Activated CD8-positive, alpha-beta T cell treated with anti-CD3 and anti-CD28 coated beads for 36 hours (primary cell): ENCODE measurements around the gene CCDC63. TPM values are rescaled to one million over a fixed set of nuclear protein-coding genes. Genes with fewer than 3 reads are reported as not detected.

Experiments used
- ATAC-seq: fragments of 200-7000 bp; cut with Tn5 transposase; one replicate; pipeline ENCODE4 v1.10.0; 2021; ENCODE audit warnings: mild to moderate bottlenecking, moderate library complexity
- CTCF ChIA-PET: fragments of 350-600 bp; sonication (Branson Sonifier 250); formaldehyde crosslinking; loops from one replicate; lab custom pipeline; 2021; ENCODE audit warnings: antibody characterized with exemption; lab: Charles Lee
- POLR2A ChIA-PET: fragments of 350-600 bp; sonication (Branson Sonifier 250); formaldehyde crosslinking; loops from one replicate; lab custom pipeline; 2021; ENCODE audit warnings: antibody characterized with exemption; lab: Charles Lee
- DNase-seq: peaks from one replicate; pipeline ENCODE4 v3.0.0-alpha.2; 2020
- H3K27ac Mint-ChIP-seq: one replicate; pipeline ENCODE4 v1.8.0; 2021; ENCODE audit warnings: mild to moderate bottlenecking, mixed read lengths
- H3K27me3 Mint-ChIP-seq: one replicate; pipeline ENCODE4 v1.8.0; 2021; ENCODE audit warnings: mixed read lengths
- H3K36me3 Mint-ChIP-seq: one replicate; pipeline ENCODE4 v1.8.0; 2021; ENCODE audit warnings: low read depth, mixed read lengths
- H3K4me1 Mint-ChIP-seq: one replicate; pipeline ENCODE4 v1.8.0; 2021; ENCODE audit warnings: low read depth, mixed read lengths
- H3K4me3 Mint-ChIP-seq: one replicate; pipeline ENCODE4 v1.8.0; 2021; ENCODE audit warnings: mild to moderate bottlenecking, moderate library complexity, mixed read lengths
- H3K9me3 Mint-ChIP-seq: one replicate; pipeline ENCODE4 v1.8.0; 2021; ENCODE audit warnings: mixed read lengths
- intact Hi-C: fragments of 100-400 bp; cut with micrococcal nuclease; formaldehyde crosslinking; loops from one replicate; pipeline ENCODE4 v1.10.0; 2022
- total RNA-seq, 2 experiments: library from RNA; stranded (reverse); gene quantifications; one replicate each; pipeline ENCODE4 v1.2.3, GENCODE V29; 2021
- TF ChIP-seq, protein P1 (sequence below): fragments of 200-600 bp; IDR thresholded peaks from one replicate; pipeline ENCODE4 v1.8.0; 2022; ENCODE audit warnings: antibody characterized with exemption, mild to moderate bottlenecking

Gene CCDC63
- total RNA-seq, 2 experiments from 2014 or later: not detected

DNA sequence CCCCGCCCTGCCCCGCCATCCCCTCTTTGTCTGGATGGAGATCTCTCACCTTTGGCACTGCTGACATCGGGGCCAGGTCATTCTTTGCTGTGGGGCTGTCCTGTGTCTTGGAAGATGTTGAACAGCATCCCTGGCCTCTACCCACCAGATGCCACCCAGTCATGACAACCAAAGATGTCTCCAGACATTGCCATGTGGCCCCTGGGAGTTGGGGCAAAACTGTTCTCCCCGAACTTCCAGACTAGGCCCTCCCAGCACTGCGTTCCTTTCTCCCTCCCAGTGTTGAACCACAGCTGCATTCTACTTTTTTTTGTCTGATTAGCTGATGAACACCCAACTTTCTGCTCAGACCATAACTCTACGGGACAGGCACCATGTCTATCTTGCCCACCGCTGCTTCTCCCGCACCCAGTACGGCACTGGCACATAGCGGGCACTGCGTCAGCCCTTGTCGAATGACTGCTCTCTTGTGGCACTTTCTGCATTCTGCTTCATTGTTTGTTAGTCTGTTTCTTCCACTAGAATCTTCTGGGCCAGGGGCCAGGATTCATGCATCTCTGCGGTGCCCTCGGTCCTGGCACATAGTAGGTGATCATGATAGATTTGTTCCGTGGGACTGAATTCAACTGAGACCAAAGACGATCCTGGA, 86.7 kb downstream of the CCDC63 start:
- peaks cover 5% of the 10 kb centered on the region for H3K4me1 Mint-ChIP-seq
- POLR2A ChIA-PET: no interaction called here

DNA sequence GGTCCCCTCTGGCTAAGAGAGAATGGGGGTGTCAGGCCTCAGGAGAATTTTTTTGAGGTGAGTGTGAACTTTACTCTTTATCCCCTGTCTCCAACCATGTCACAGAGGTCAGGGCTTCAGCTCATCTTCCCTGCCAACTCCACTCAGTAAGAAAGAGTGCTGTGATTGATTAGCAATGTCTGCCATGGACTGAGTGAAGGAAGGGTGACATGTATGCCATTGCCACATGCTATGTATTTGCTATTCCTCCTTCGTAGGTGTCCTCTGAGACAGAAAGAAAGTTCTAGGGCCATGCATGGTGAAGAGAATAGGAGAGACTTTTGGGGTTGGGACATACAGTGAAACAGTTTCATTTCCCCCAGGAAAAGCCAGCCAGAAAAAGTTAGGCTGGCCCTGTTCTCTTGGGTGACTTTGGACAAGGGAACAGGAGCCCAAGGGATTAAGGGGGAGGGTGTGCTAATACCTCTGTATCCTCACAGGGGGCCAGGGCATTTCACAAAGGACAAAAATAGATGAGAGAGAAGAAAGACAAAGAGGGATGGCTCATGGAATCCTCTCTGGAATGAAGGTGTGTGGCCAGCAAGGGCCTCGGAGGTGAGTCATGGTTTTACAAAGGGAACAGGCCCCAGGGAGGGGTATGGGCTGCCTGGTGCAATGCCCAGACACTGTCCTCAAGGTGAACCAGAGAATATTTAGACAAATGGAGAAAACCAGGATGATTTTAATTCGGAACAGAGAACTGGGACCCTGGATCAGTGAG, 87.5 kb downstream of the CCDC63 start:
- ChIA-PET CTCF (no interaction called here), POLR2A (no interaction called here)
- Mint-ChIP-seq H3K27me3 (peaks cover 10% of the 10 kb centered on the region), H3K4me3 (no peak overlapping the region), H3K4me1 (peaks cover 5% of the 10 kb centered on the region), H3K9me3 (no peaks in the 10 kb centered on the region), H3K36me3 (no peaks in the 10 kb centered on the region), H3K27ac (no peak overlapping the region)
- TF ChIP-seq, protein P1, sequence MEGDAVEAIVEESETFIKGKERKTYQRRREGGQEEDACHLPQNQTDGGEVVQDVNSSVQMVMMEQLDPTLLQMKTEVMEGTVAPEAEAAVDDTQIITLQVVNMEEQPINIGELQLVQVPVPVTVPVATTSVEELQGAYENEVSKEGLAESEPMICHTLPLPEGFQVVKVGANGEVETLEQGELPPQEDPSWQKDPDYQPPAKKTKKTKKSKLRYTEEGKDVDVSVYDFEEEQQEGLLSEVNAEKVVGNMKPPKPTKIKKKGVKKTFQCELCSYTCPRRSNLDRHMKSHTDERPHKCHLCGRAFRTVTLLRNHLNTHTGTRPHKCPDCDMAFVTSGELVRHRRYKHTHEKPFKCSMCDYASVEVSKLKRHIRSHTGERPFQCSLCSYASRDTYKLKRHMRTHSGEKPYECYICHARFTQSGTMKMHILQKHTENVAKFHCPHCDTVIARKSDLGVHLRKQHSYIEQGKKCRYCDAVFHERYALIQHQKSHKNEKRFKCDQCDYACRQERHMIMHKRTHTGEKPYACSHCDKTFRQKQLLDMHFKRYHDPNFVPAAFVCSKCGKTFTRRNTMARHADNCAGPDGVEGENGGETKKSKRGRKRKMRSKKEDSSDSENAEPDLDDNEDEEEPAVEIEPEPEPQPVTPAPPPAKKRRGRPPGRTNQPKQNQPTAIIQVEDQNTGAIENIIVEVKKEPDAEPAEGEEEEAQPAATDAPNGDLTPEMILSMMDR: no peak
- ATAC-seq: no peak
- DNase-seq: no peak
- intact Hi-C loops: loop anchor here (10.0 kb wide), 1 partner anchor 371 kb away; no protein-coding TSS in a partner anchor

More for the DNA sequence above, 86.7 kb downstream of the CCDC63 start:
- Mint-ChIP-seq H3K9me3 (no peaks in the 10 kb centered on the region), H3K27ac (no peak overlapping the region), H3K4me3 (no peak overlapping the region), H3K36me3 (no peaks in the 10 kb centered on the region), H3K27me3 (peaks cover 10% of the 10 kb centered on the region)
- TF ChIP-seq, protein P1: no peak
- CTCF ChIA-PET: interaction anchor here (0.7 kb wide), 1 partner anchor 35 kb away, joined by 3 read pairs; no protein-coding TSS in a partner anchor
- intact Hi-C loops: loop anchor here (10.0 kb wide), 1 partner anchor 371 kb away; no protein-coding TSS in a partner anchor
- DNase-seq (no peak), ATAC-seq (no peak)

DNA sequence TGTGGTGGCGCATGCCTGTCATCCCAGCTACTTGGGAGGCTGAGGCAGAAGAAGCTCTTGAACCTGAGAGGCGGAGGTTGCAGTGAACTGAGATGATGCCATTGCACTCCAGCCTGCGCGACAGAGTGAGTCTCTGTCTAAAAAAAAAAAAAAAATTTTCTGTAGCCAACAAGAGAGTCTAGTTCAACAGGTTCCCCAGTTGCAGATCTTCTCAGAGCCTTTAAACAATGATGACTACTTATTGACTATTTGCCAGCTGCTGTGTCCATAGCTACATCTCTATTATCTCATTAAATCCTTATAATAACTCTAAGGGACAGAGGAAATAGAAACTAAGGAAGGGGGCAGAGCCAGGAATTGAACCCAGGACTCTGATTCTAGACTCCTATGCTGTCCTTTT, 88.8 kb downstream of the CCDC63 start:
- intact Hi-C loops: loop anchor here (10.0 kb wide), 1 partner anchor 369 kb away; no protein-coding TSS in a partner anchor
- no peak for ATAC-seq
- TF ChIP-seq, protein P1: no peak
- ChIA-PET CTCF (interaction anchor here (1.2 to 3.0 kb wide), 2 partner anchors 338 to 364 kb away, joined by 3 to 18 read pairs; no protein-coding TSS in a partner anchor), POLR2A (no interaction called here)
- Mint-ChIP-seq H3K27me3 (peaks cover 11% of the 10 kb centered on the region), H3K9me3 (no peaks in the 10 kb centered on the region), H3K27ac (no peak overlapping the region), H3K4me1 (peaks cover 5% of the 10 kb centered on the region), H3K36me3 (no peaks in the 10 kb centered on the region), H3K4me3 (no peak overlapping the region)
- DNase-seq: no peak

DNA sequence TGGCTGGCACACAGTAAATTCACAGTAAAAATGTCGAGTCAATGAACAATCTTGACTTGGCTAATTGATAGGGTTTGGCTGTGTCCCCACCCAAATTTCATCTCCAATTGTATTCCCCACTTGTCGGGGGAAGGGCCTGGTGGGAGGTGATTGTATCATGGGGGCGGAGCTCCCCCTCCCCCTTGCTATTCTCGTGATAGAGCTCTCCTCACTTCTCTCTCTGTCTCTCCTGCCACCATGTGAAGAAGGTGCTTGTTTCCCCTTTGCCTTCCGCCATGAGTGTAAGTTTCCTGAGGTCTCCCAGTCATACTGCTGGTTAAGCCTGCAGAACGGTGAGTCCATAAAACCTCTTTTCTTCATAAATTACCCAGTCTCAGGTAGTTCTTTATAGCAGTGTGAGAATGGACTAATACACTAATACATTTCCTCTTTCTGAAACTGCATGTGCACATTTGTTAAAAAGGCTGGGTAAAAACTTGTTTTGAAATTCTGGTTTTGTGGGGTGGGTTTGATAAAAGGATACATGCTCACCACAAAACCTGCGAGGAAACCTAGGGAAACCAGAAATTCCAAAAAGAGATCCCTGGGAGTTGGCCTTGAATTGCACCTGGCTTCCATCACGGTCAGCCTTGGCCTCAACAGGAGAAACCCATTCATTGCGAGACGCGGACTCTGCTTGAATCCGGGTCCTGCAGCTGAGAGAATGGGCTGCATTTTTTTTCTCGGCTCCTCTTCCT, 89.7 kb downstream of the CCDC63 start:
- H3K9me3 Mint-ChIP-seq: no peaks in the 10 kb centered on the region
- ATAC-seq (no peak), DNase-seq (no peak)
- ChIA-PET CTCF (interaction anchor here (1.0 to 3.0 kb wide), 11 partner anchors 9 to 525 kb away, joined by 3 to 18 read pairs (median 4); no protein-coding TSS in a partner anchor), POLR2A (no interaction called here)
- no peak overlapping the region for H3K4me3 Mint-ChIP-seq
- H3K27ac Mint-ChIP-seq: no peak overlapping the region
- H3K27me3 Mint-ChIP-seq: peaks cover 11% of the 10 kb centered on the region
- TF ChIP-seq, protein P1: no peak
- no peaks in the 10 kb centered on the region for H3K36me3 Mint-ChIP-seq
- H3K4me1 Mint-ChIP-seq: peaks cover 5% of the 10 kb centered on the region
- intact Hi-C loops: loop anchor here (10.0 kb wide), 1 partner anchor 368 kb away; no protein-coding TSS in a partner anchor
